PFSK-1 (cell line): Measurements from ENCODE around the gene SIGLEC11.

ENCODE experiments used
- FOXP2 ChIP-seq: optimal IDR thresholded peaks from 2 replicates; pipeline ENCODE3; 2011; ENCODE audit warnings: borderline replicate concordance, control low read depth, inconsistent platforms; ENCODE audit not compliant: insufficient read depth; ENCODE audit errors: extremely low read length, extremely low read depth
- POLR2AphosphoS5 ChIP-seq: IDR thresholded peaks from 2 replicates; pipeline ENCODE4 v1.6.1; 2012; ENCODE audit warnings: low read depth, mild to moderate bottlenecking, control low read depth, low read length, moderate library complexity
- SIN3A ChIP-seq: IDR thresholded peaks from 2 replicates; pipeline ENCODE4 v1.6.1; 2012; ENCODE audit warnings: mild to moderate bottlenecking, low read length, moderate library complexity, borderline replicate concordance; ENCODE audit not compliant: insufficient read depth
- TAF1 ChIP-seq: IDR thresholded peaks from 2 replicates; pipeline ENCODE4 v1.6.1; 2012; ENCODE audit warnings: low read length, control low read depth, borderline replicate concordance; ENCODE audit not compliant: insufficient read depth
- TF ChIP-seq, protein P1 (sequence below), 2 experiments: IDR thresholded peaks; 2 replicates each; pipeline versions ENCODE4 v1.6.1 to v1.8.0; 2011 to 2012; ENCODE audit warnings: low read depth in 2 of 2, low read length in 2 of 2, control low read depth in 1 of 2, inconsistent platforms in 1 of 2, mild to moderate bottlenecking in 1 of 2, moderate library complexity in 1 of 2; ENCODE audit not compliant: insufficient read depth in 1 of 2

SIGLEC11 gene

DNA sequence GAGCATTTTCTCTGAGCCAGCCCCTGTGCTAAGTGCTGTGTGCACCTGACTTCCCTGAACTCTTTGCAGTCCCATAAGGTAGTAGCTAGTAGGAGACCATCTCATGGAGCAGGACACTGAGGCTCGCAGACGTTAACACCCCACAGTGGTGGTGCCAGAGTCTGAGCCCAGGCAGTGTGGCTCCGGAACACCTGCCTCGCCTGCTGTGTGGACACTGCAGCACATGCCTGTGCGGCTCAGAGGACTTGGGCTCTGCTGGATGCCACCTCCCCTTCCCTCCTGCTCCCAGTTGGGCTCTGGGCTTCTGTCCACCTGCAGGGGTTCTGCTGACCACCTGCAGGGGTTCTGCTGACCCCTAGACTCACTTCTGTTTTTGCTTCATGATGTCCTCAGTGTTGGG lies 27.0 kb upstream of the SIGLEC11 start:
- TF ChIP-seq TAF1 (no peak), POLR2AphosphoS5 (no peak), SIN3A (no peak), FOXP2 (no peak)
- TF ChIP-seq, protein P1, sequence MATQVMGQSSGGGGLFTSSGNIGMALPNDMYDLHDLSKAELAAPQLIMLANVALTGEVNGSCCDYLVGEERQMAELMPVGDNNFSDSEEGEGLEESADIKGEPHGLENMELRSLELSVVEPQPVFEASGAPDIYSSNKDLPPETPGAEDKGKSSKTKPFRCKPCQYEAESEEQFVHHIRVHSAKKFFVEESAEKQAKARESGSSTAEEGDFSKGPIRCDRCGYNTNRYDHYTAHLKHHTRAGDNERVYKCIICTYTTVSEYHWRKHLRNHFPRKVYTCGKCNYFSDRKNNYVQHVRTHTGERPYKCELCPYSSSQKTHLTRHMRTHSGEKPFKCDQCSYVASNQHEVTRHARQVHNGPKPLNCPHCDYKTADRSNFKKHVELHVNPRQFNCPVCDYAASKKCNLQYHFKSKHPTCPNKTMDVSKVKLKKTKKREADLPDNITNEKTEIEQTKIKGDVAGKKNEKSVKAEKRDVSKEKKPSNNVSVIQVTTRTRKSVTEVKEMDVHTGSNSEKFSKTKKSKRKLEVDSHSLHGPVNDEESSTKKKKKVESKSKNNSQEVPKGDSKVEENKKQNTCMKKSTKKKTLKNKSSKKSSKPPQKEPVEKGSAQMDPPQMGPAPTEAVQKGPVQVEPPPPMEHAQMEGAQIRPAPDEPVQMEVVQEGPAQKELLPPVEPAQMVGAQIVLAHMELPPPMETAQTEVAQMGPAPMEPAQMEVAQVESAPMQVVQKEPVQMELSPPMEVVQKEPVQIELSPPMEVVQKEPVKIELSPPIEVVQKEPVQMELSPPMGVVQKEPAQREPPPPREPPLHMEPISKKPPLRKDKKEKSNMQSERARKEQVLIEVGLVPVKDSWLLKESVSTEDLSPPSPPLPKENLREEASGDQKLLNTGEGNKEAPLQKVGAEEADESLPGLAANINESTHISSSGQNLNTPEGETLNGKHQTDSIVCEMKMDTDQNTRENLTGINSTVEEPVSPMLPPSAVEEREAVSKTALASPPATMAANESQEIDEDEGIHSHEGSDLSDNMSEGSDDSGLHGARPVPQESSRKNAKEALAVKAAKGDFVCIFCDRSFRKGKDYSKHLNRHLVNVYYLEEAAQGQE (IDR thresholded peaks at IDR 0.05; ENCODE audit: insufficient read depth in 1 of 2, low read depth in 2 of 2, low read length in 2 of 2), result no peak; a peak in 1 of 4 replicates

DNA sequence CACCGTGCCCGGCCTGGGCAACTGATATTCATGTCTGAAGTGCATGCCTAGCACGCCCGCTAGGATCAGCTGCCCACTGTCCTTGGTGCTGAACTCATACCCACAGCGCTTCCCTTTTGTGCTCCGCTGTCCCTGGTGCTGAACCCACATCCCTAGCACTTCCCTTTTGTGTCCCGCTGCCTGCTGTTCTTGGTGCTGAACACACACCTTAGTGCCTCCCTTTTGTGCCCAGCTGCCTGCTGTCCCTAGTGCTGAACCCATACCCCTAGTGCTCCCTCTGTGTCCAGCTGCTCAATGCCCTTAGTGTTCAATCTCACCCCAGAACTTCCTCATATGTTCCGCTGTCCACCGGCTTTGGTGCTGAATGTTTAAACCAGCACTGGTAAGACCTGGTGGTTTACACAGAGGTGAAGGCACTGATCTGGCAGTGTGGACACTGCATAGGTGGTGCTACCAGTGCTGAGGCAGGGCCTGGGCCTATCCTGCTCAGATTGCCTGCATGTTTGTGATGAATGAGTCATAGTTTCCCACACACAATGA lies 26.3 kb upstream of the SIGLEC11 start:
- TF ChIP-seq SIN3A, result peak; percentile 100
- peak; percentile 36 for TF ChIP-seq FOXP2
- TF ChIP-seq, protein P1 (IDR thresholded peaks at IDR 0.05; ENCODE audit: insufficient read depth in 1 of 2, low read depth in 2 of 2, low read length in 2 of 2), result peak; percentile 95 to 96
- peak; percentile 19; the same call in 1 of the 2 replicates for TF ChIP-seq TAF1
- TF ChIP-seq POLR2AphosphoS5, result no peak

DNA sequence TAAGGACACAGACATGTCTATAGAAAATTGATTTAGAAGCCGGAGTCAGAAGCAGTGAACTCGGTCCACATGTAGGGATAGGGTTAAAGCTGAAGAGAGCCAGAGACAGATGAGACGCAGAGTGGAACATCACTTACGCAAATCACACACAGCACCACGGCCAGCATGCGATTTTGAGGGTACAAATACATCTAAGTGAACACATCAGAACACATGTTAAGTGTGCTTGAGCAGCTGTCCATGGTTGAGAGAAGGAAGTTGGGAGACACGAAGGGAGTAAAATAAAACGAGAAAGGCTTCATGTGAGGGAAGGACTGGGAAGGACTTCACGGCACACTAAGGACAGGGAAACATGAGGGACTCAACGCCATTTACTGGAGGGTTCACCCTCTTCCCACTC lies 25.4 kb upstream of the SIGLEC11 start:
- TF ChIP-seq, protein P1 (IDR thresholded peaks at IDR 0.05; ENCODE audit: insufficient read depth in 1 of 2, low read depth in 2 of 2, low read length in 2 of 2), result peak; percentile 25 to 79
- TF ChIP-seq SIN3A, result no peak

DNA sequence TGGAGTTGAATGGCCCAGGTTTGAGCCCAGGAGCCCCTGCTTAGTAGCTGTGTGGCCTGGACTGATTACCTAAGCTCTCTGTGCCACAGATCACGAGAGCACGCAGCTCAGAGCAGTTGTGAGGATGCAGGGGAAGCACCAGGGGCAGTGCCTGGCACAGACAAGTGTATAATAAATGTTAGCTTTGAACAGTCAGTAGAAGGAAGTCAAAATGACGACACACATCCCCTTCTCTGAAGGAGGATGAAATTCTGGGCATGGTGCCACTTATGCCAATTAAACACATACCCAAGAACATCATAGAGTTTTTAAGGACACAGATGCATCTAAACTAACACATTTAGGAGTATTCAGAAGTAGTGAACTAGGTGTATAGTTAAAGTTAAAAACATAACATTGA lies 24.9 kb upstream of the SIGLEC11 start:
- TF ChIP-seq POLR2AphosphoS5, result no peak
- TF ChIP-seq SIN3A, result no peak
- no peak for TF ChIP-seq FOXP2

DNA sequence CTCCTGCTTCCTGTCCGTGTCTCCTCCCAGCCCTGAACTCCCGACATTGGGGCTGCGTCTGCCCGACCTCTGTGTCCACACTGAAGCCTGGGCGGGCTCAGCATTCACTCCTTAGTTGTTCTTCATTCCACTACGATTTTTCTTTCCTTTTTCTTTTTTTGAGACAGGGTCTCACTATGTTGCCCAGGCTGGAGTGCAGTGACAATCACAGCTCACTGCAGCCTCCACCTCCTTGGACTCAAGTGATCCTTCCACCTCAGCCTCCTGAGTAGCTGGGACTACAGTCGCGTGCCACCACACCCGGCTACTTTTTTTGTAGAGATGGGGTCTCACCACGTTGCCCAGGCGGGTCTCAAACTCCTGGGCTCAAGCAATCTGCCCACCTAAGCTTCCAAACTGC lies 23.5 kb upstream of the SIGLEC11 start:
- TF ChIP-seq, protein P1 (IDR thresholded peaks at IDR 0.05; ENCODE audit: insufficient read depth in 1 of 2, low read depth in 2 of 2, low read length in 2 of 2), result no peak
